GM21619 (cell line): ENCODE data around the gene CHMP2A.
"Not testable (repeated sequence)": the region's sequence is repeated elsewhere in the genome, so short reads cannot be mapped to it uniquely, and the experiment has no call there.

Experiments
- ATAC-seq: cut with Tn5 transposase; IDR thresholded peaks from one replicate; pipeline ENCODE4 v1.9.1; 2021; ENCODE audit not compliant: unreplicated experiment

The CHMP2A gene

DNA sequence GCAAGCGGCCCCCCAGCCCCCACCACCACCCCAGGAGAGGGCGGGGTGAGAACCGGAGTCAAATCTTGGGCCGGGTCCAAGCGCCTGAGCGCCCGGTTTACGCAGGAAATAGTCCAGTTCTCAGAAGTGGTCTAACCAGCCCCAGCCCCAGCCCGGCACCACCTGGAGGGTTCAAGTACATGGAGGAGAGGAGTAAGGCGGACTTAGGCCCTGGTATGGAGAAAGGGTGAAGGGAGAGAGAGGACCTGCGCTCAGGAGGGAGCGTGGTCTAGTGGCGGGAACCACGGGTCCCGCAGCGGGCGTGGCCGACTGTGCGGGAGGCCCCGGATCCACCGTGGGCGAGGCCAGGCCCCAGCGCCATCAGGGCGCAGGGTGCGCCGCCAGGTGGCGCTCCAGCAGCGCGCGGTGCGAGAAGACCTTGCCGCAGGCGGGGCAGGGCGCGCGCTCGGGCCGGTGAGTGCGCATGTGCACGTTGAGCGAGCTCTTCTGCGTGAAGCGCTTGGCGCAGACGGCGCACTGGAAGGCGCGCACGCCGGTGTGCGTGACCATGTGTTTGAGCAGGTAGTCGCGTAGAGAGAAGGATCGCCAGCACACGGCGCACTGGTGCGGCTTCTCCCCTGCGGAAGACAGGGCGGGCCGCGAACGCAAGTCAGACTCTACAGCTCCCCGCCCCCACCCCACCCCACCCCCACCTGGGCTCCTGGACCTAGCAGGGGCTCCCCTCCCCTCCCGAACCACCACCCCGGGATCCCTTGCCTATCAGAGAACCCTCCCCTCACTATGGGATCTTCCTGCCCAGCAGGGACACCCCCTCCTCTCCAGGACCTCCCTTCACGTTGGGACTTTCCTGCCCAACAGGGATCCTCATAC is 41.0 kb downstream of the CHMP2A start:
- ATAC-seq: peak; percentile 54

DNA sequence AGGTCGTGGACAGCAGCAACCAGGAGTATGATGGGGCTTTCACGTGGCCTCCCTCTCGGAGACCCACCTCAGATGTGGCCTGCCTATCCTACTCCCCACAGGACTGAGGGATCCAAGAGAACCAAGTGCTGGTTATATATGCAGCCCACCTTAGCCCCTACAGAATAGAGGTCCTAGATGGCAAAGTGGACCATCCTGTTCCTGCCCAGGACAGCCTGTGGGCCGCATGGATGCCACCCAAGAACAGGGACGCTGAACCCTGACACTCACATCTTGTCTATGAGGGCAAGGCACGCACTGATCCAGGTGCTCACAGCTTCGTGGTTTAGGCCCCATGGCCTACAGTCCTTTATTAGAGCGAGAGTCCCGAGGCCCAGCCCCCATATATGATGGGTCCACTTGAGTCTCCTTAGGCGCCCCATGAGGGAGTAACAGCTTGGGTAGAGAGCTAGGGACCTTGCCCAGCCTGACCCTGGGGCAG is 41.7 kb downstream of the CHMP2A start:
- no peak for ATAC-seq

DNA sequence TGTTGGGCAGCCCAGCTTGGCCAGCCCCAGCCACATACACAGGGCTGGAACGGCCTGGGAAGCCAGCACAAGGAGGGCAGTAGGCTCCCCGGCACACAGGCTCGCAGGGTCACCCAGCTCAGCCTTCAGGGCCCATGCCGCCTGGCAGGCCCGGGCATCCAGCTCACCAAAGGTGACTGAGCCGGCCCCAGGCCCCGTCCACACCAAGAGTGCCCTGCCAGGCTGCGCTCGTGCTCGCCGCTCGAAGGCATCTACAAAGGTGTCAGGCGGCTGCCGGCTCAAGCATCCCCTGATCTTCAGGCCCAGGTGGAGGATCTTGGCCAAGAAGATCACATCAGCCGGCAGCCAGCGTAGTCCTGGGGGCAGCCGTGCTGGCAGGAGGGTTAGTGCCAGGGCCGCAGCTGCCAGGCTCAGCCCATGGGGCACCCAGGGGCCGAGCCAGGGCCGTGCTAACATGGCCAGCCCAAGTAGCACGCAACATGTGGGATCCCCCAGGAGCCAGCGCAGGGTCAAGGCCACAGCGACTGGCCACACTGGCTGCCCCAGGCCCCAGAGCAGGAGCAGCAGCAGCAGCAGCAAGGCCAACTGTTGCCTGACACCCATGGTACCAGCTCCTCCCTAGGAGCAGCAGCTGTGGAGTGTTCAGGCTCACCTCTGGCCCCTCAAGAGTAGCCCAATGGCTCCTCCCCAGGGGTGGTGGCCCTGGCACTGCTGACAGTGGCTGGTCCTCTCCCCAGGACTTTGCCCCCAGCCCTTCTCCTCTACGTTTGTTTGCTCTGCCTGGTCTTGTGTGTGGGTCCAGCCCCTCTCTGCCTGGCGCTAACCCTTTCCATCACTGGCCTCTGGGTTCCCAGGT is 43.3 kb downstream of the CHMP2A start, which contains the start of gene SLC27A5:
SLC27A5 (minus strand) TSS at position 640 of the 856 bp plus-strand sequence; CDS start at position 603, 37 bp downstream.
- no peak for ATAC-seq

DNA sequence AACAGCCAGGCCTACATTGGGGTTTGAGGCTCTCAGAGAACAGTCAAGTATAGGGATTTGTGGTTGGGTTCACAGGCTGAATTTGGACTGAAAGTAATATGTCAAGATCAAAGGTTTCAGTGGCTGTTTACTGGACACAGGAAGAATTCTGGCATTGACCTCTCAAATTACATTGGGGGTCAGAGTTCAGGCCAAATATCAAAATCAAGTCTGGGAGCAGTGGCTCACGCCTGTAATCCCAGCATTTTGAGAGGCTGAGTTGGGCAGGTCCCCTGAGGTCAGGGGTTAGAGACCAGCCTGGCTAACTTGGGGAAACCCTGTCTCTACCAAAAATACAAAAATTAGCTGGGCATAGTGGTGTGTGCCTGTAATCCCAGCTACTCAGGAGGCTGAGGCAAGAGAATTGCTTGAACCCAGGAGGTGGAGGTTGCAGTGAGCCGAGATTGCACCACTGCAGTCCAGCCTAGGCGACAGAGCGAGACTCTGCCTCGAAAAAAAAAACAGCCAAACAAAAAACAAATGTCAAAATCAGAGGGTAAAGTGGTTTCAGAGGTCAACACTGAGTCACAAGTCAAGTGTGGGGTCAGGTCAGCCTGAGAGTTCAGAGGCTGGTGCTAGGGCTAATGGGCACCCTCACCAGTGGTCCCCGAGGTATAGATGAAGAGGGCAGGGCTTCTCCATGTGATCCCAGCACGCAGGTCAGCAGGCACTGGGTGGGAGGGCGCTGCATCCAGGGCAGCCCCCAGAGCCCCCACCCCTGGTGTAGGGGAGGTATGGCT is 44.6 kb downstream of the CHMP2A start:
- ATAC-seq: no peak

DNA sequence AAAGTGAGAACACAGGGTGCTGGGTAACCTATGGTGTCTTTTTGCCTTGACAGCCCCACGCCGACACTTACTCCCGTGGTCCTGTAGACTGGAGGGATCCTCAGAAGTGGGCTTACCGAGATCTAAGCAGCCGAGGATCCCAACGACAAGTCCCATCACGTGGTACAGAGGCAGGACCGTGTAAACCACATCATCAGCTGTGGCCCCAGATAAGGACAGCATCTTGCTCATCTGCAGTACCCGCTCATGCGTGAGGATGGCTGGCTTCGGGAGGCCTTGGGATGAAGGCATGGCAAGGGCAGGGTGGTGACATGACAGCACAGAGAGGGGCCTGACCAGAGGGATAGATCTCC is 45.2 kb downstream of the CHMP2A start:
- ATAC-seq: no peak

DNA sequence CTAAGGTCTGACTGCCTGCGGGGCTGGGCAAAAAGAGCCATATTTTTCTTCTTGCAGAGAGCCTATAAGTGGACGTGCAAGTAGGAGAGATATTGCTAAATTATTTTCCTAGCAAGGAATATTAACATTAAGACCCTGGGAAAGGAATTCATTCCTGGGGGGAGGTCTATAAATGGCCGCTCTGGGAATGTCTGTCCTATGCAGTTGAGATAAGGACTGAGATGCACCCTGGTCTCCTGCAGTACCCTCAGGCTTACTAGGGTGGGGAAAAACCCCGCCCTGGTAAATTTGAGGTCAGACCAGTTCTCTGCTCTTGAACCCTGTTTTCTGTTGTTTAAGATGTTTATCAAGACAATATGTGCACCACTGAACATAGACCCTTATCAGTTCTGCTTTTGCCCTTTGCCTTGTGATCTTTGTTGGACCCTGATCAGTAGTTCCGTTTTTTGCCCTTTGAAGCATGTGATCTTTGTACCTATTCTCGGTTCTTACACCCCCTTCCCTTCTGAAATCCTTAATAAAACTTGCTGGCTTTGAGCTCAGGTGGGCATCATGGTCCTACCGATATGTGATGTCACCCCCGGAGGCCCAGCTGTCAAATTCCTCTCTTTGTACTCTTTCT is 47.2 kb downstream of the CHMP2A start:
- ATAC-seq: not testable (repeated sequence)
